ENCODE data around the gene C5orf47. TPM values are rescaled to one million over a fixed set of nuclear protein-coding genes. Genes with fewer than 3 reads are reported as not detected.

Gene C5orf47
- total RNA-seq, 1 experiment from 2014 or later = 0.09 TPM

DNA sequence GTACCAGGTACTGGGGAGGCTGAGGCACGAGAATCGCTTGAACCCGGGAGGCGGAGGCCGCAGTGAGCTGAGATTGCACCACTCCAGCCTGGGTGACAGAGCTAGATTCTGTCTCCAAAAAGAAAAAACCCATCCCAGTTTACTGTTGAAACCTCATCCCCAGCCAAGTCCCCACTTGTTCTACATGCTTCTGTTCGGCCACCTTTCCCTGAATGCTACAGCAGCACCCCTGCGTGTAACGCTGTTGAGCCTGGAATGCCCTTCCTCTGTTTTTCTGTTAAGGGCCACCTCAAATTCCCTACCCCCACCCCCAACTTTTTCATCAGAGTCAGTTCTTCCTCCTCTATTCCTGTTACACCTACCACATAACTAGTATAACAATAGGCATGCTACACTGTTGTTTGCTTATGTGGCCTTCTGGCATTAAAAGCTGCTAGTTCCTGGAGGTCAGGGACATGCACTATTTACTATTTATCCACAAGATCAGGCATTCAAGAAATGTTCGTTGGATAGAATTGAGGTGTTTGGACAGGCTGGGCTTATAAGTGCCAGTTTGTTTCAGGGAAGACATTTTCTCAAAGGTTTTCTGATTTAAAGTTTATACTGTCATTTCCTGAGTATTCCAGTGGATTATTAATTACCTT lies 47.1 kb upstream of the C5orf47 start:
- H3K79me2 ChIP-seq (ENCODE audit: insufficient read depth, low read length) = no peaks in the 10 kb centered on the region
- H4K8ac ChIP-seq (replicated peaks; ENCODE audit: insufficient read length, low read depth, low read length) = no peak overlapping the region
- peak; percentile 44 for DNase-seq
- no peaks in the 10 kb centered on the region for H3K23me2 ChIP-seq (ENCODE audit: insufficient read length, low read depth, low read length, poor library complexity, severe bottlenecking)
- Mint-ChIP-seq H3K36me3 (ENCODE audit: insufficient read depth in 1 of 3, low read depth in 3 of 3) (no peaks in the 10 kb centered on the region; a peak in 2 of 7 replicates), H3K27ac (peak overlapping the region; percentile 92 to 99 (median 97)), H3K27me3 (ENCODE audit: low read depth) (no peaks in the 10 kb centered on the region), H3K4me1 (peaks cover 33 to 51% of the 10 kb centered on the region in 2 experiments), H3K4me3 (peak overlapping the region; percentile 11 to 53; a peak in 3 of 5 replicates), H3K9me3 (no peaks in the 10 kb centered on the region)
- no peak overlapping the region for H2BK120ac ChIP-seq (ENCODE audit: low read depth, low read length, poor library complexity, severe bottlenecking)
- peak overlapping the region; percentile 18 for H3K4me2 ChIP-seq (ENCODE audit: insufficient read depth, insufficient read length, low read length)
- H3K27me3 ChIP-seq (ENCODE audit: insufficient read depth, low read length) = no peaks in the 10 kb centered on the region
- no peak overlapping the region for H3K23ac ChIP-seq (ENCODE audit: insufficient read length, low read depth, low read length)
- no peak overlapping the region for H2BK12ac ChIP-seq (ENCODE audit: insufficient read length, low read depth, low read length)
- no peak overlapping the region for H3T11ph ChIP-seq (ENCODE audit: low read length)
- no peak overlapping the region for H3K9ac ChIP-seq (ENCODE audit: extremely low read depth, insufficient read length, low read length)
- no peak overlapping the region for H3K18ac ChIP-seq (ENCODE audit: insufficient read length, low read depth, low read length)
- H2BK15ac ChIP-seq (ENCODE audit: low read depth, low read length) = no peak overlapping the region
- H3K27ac ChIP-seq (ENCODE audit: insufficient read length, low read depth, low read length) = peak overlapping the region; percentile 53
- peaks cover 9% of the 10 kb centered on the region; the same call in 1 of the 2 replicates for H3K4me1 ChIP-seq (ENCODE audit: insufficient read depth, low read length)
- H2BK5ac ChIP-seq (ENCODE audit: insufficient read length, low read length) = no peak overlapping the region
- no peak overlapping the region for H3K14ac ChIP-seq (ENCODE audit: insufficient read depth, low read length)
- no peaks in the 10 kb centered on the region for H3K79me1 ChIP-seq (ENCODE audit: insufficient read depth, low read depth, low read length, poor library complexity, severe bottlenecking)
- no peak overlapping the region for H2BK20ac ChIP-seq (ENCODE audit: low read depth, low read length, poor library complexity, severe bottlenecking)
- H3K56ac ChIP-seq (ENCODE audit: insufficient read length, low read depth, low read length) = no peak overlapping the region
- no peaks in the 10 kb centered on the region for H4K20me1 ChIP-seq (ENCODE audit: control insufficient read depth, insufficient read depth, insufficient read length)
- WGBS (ENCODE audit: extremely low coverage, insufficient read length, low lambda C conversion rate) = no CpG with 5 or more reads among the region's 9 CpGs
- H2AFZ ChIP-seq (ENCODE audit: low read length) = no peak overlapping the region
- H4K91ac ChIP-seq (ENCODE audit: insufficient read length, low read depth, low read length) = no peak overlapping the region
- no peak overlapping the region for H2AK5ac ChIP-seq (ENCODE audit: insufficient read length, low read length)
- no peak overlapping the region for H3K4ac ChIP-seq (ENCODE audit: low read depth, low read length)
- no peak for TF ChIP-seq CTCF (conservative IDR thresholded peaks at IDR 0.05)
- H4K5ac ChIP-seq (ENCODE audit: insufficient read length, low read depth, low read length) = no peak overlapping the region
- no peaks in the 10 kb centered on the region for H3K9me3 ChIP-seq (ENCODE audit: control insufficient read depth, low read depth, low read length)
